Activated T-cell treated with anti-CD3 and anti-CD28 coated beads, Interleukin-2, amount 50 U/mL, for 48 hours (primary cell): ENCODE results near the gene NKAIN2.
"Not testable (repeated sequence)": the region's sequence is repeated elsewhere in the genome, so short reads cannot be mapped to it uniquely, and the experiment has no call there.

Experiments
- DNase-seq, 2 experiments: peaks; one replicate each; pipeline ENCODE4 v3.0.0-alpha.2; 2020

Gene NKAIN2

DNA sequence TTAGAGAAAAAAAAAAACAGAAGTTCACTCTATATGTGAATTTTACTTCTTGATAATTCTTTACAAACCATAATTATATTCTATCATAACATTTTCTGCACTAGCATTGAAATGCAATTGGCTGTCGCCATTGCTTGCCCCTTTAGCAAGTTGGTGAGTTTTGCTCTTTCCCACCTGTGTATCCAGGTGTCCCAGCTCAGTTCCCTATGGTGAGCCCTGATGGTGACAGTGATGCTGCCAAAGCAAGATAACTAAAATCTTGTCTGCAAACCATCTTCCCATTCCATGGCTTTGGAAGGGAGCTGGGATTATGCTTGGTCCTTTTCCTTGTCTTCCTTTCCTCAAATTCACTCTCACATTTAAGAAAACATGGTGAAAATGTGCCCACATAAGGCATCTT lies 429.6 kb downstream of the NKAIN2 start:
- DNase-seq: no peak

DNA sequence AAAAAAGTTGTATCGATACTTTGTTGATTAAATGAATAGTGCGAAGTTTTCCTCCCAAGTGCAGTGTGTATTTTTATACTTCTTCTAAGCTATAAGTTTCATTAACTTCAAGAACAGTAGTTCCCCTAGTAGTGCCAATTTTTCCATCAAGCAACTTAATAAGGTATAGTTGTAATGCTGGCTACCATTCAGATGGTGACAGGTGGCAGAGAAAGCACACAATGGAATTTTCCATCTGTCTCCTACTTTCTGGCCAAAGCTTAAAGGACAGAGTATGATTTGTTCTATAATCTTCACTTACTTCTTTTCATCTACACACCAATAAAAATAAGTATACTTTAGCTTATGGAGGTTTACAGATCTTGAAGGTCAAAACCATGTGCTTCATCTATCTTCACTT lies 431.1 kb downstream of the NKAIN2 start:
- DNase-seq: no peak

DNA sequence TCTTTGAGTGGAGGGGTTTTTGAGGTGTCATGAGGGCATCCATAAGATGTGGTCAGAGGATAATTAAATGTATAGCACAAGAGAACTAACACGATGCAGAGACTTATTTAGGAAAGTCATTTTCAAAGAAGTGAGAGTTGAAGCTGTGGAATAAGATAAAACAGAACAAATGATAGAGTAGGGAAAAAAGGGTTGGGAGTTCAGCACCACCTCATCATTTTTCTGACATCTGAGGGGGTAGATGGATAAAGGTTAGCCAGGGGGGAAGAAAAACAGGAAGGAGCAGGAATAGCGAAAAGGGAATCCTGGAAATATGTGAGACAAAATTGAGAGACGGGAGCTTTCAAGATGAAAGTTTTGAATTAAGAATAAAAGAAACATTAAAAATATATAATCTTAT lies 434.2 kb downstream of the NKAIN2 start:
- DNase-seq: no peak

DNA sequence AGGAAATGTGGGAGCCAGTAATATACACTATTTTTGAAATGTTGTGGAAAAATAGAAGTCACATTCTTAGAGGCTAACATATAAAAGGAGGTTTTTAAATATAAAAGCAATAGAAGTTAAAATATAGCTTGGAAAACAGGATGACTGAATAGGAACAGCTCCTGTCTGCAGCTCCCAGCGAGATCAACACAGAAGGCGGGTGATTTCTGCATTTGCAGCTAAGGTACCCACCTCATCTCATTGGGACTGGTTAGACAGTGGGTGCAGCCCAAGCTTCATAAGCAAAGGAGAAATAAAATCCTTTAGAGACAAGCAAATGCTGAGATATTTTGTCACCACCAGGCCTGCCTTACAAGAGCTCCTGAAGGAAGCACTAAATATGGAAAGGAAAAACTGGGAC lies 434.7 kb downstream of the NKAIN2 start:
- DNase-seq: not testable (repeated sequence)

DNA sequence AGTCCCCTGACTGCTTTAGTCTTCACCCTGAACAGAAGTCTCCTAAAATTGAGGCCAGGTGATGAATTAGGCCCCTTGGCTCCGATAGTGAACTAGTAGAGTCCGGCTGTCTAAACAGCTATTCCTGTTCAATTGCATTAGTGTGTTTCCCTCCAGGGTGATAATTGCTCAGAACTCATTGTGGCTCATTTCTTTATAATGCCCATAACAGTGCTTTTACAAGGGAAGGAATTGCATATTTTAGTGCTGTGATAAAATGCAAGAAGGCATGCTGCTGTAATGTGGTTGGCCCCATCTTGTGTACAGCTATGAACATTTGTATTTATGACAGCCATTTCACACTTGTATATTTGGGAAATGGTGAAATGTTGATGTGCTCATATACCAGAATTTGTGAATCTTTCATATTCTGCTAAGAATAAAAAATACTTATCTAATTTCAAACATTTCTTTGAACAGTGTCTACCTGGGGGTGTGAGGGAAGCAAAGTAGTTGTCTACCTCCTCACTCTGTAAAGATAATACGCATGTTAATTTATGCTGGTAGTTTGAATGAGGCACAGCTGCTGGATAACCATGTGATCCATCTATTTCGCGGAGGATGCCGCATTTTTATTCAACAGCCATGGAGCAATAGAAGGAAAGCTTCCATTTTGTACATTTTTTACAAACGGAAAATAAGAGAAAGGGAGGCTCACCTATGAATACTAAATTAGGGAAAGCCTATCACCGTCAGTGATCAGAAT lies 451.4 kb downstream of the NKAIN2 start:
- DNase-seq: no peak

DNA sequence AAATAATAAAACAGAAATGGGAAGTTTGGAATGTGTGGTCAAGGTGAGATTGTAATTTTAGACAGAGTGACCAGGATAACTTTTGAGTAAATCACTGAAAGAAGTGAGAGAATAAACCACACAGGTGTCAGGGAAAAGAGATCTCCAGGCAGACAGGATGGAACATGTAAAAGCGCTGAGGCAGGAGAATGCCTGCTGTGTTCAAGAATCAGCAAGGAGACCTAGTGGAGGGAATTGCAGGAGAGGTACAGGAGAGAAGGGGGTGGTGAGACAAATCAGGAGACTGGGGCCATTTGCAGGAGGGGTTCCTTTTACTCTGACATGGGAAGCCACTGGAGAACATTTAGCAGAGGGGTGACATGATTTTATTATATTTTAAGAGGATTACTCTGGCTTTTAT lies 456.7 kb downstream of the NKAIN2 start:
- DNase-seq: no peak

DNA sequence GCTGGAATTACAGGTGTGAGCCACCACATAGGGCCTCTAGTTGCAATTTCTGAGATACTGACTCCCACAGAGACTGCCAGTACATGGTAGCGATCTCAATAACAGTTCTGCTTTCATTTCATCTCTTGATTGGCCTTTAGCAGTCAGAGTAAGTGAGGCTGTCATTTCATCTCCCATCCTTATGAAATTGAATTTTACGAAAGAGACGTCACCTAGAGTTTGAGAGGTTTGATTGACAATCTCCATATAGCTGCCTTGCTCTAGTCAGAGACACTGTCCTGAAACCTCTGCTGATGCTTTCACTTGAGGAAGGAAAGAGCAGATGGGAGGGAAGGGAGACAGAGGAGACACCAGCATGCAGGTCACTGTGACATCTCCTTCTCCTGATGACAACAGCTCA lies 466.1 kb downstream of the NKAIN2 start:
- DNase-seq: no peak

DNA sequence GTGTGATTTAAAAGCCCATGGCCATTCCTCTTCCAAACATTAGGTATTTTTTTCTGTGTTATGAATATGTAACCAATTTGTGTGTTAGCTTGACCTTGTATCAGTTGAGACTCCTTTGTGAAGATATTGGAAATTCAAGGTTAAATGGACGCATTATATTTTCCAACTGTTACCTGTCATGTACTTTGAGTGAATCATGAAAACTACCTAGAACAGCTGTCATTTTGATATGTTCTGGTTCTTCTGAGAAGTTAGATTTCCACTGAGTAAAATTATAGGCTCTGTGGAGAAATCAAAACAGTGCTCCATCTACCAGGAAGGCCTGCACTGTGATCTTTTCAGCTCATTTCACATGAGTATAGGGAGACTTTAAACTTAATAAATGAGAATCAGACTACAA lies 470.0 kb downstream of the NKAIN2 start:
- no peak for DNase-seq

DNA sequence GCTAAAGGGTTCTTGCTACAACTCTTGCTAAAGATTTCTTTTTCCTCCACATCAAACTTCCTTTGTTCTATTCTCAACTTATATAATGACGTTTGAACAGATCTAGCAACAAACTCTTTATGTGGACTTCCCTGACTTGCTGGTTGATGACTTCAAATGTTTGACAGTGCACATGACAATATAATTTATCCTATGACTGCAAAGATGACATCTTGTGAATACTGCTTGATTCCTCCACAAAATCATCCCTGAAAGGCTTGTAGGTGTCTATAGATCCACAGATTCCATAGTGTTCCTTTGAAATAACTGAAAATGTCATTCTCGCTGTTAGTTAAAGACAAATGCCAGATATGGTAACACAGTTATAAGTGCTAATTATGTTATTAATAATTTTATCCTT lies 478.9 kb downstream of the NKAIN2 start:
- no peak for DNase-seq

DNA sequence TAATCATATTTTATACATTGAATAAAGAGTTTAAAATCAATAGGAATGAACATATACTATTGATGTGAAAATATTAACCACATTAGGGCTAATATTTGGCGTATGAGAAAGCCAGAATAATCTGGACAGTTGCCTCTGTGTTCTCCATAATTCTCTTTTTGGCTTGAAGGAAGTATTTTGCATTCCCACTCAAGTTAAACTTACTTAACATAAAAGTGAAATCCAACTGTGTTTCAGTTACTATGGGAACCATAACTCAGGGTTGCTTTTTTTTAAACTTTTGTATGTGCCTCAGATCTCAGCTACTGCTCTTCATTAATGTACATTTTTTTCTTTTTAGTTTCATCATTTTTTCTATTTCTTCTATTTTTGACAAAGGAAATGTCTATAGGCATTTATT lies 479.8 kb downstream of the NKAIN2 start:
- no peak for DNase-seq

DNA sequence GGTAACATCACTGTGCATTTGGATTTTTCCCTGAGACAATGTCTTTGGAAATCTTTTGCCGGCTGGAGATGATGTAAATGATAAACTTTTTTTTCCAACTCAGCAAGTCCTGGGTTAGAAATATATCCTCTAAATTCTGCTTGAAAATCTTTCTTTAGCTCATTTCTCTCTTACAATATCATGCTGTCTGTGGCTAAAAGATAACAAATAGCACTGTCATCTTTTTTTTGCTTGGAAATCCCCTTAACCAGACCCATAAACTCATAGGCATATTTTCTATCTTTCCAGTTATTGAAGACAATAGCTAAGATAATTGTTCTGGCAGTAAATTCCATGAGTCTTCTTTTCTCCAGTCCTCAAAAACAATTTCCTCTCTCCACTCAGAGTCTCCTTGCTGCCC lies 481.5 kb downstream of the NKAIN2 start:
- DNase-seq: no peak

DNA sequence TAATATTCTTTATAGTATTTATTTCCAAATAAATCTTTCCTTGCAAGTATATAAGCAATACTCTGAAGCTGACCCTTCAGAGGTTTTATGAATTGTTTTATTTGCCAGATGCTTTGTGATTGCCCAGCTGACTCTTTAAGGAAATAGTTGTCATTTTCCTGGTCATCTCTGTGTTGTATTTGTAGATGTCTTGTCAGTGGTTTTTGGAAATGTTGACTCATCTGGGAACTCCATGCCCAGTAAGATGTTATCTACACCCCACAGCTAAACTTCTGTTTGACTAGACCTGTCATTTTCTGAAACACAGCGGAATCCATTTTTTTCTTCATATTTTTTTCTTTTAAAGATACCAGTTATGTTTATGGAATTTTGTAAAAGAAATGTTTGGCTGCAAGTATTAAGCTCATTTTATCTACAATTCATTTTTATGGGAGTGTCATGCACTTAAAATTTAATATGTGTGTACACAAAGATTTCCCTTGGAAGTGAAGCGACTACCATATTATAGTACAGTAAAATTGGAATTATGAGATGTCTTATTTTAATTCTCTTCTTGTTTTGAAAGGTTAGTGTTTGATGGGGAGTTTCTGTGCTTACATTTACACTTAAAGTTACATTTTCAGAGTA lies 491.0 kb downstream of the NKAIN2 start:
- no peak for DNase-seq

DNA sequence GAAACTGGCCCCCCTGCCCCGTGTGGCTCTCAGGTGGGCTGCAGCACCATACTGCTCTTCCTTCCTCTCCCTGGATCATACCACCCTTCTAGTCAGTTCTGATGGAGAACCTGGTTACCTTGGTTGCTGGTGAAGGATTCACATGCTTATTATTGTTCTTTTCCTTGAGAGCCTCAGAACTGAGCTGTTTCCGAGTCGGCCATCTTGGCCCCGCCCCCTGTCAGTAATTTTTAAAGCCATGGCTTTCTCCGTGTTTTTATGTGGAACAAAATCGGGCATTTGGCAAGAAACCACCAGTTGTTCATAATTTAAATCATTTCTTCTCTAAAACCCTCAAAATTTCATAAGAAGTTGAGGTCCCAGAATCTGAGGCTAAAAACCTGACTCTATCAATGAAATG lies 493.8 kb downstream of the NKAIN2 start:
- DNase-seq: no peak

DNA sequence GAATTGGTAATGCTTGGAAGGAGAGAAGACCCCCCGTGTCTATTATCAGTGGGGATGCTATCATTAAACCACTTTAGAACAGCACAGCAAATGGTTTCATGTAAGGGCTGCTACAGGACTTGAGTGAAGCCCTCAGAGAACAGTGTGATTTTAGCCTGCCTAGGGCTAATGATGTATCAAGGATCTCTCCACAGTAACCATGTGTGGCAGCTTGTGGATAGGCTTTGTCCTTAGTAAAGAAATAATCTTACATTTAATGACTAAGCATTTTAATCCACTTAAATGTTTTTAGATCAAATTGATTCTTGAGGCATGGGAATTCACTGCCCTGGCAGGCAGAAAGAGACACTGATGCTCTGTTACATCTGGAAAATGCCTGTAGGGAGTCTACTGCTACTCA lies 495.1 kb downstream of the NKAIN2 start:
- DNase-seq: no peak

DNA sequence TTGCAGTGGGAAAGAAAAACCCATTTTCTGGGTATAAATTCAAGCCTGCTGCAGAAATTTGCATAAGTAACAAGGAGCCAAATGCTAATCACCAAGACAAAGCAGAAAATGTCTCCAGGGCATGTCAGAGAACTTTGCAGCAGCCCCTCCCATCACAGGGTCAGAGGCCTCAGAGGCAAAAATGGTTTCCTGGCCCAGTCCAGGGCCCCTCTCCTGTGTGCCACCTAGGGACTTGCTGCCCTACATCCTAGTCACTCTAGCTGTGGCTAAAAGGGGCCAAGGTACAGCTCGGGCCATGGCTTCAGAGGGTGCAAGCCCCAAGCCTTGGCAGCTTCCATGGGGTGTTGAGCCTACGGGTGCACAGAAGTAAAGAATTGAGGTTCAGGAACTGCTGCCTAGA lies 497.2 kb downstream of the NKAIN2 start:
- DNase-seq: not testable (repeated sequence)

DNA sequence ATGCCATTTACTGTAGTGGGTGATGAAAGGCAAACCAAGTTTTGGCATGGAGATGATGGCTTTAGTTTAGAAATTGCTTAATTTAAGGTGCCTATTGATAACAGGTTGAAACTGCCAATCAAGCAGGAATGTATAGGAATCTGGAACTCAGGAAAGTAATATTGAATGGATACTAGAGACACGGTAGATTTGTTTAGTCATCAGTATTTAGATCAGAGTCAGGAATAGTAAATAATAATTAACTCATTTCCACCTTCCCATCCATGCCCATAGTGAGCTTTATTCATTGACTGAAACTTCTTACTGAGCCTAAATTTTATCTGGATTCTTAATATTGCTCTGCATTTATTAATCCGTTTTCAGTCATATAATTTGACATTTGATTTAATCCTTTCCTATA lies 500.3 kb downstream of the NKAIN2 start:
- DNase-seq: no peak

DNA sequence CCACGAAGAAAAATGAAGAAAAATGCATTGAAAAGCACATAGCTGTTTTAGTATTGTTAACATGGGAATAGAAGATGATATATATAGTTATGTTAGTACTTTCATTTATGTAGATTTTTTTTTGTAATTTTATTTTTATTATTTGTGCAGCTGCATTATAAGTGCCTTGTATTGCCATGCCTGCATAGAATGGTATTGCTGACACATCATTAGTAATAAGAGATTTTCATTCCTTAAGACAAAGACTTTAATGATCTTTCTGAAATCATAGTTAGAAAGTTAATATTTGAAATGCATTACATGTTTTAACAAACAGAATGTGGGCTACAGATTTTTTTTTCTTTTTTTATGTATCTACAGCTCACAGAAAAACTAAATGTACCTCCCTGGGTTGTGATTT lies 506.5 kb downstream of the NKAIN2 start:
- DNase-seq: no peak

DNA sequence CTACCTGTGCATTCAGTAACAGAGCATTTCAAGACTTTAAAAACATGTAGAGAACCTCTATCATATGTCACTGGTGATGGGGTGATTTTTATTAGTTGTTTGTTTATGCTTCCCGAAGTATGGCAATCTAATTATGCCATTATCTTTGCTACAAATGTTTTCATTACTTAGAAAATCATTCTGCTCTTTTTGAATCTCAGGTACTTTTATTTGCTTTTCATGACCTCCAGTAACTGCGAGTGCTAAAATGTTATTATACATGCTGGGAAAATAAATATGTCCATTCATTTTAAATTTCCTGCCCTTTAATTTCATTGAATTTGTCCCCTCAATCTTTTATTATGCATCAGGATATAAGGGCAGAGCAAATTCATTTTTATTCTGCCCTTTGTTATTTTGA lies 515.7 kb downstream of the NKAIN2 start:
- no peak for DNase-seq

DNA sequence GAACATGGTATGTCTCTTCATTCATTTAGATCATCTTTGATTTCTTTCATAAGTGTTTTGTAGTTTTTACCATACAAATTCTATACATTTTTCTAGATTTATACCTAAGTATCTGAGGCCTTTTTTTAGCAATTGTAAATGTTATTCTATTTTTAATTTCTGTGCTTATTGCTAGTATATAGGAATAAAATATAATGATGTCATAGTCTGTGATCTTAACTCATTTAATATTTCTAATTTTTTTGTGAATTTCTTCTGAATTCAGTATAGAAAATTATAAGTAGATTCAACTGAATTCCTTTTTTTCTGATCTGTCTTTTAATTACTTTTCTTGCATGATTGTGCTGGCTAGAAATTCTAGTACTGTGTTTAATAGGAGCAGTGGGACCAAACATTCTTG lies 520.6 kb downstream of the NKAIN2 start:
- no peak for DNase-seq

DNA sequence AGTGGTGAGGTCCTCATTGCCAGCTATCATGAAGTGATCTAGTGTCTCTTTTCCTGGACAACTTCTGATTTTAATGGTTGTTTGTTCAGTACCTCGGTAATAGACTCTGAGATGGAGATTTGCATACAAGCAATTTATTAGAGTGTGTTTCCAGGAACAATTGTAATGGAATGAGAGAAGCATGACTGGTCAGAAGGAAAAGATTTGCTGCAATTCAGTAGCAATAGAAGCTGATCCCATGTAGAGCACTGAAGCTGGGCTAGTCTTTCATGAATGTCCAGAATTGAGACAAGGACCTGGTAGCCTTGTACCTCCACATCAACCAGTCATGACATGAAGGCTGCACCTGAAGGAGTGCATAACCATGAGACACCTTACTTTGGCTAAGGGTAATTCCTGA lies 526.5 kb downstream of the NKAIN2 start:
- DNase-seq: no peak

DNA sequence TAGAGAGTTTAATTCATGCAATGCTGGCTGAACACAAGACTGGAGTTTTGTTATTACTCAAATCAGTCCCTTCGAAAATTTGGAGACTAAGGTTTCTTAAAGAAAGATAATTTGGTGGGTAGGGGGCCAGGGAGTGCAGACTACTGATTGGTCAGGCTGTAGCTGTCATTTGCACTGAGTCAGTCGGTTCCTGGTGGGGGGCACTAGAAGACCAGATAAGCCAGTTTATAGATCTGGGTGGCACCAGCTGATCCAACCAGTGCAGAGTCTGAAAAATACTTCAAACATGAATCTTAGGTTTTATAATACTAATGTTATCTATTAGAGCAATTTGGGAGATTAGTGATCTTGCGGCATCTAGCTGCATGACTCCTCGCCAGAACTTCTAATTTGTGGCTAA lies 530.7 kb downstream of the NKAIN2 start:
- no peak for DNase-seq

DNA sequence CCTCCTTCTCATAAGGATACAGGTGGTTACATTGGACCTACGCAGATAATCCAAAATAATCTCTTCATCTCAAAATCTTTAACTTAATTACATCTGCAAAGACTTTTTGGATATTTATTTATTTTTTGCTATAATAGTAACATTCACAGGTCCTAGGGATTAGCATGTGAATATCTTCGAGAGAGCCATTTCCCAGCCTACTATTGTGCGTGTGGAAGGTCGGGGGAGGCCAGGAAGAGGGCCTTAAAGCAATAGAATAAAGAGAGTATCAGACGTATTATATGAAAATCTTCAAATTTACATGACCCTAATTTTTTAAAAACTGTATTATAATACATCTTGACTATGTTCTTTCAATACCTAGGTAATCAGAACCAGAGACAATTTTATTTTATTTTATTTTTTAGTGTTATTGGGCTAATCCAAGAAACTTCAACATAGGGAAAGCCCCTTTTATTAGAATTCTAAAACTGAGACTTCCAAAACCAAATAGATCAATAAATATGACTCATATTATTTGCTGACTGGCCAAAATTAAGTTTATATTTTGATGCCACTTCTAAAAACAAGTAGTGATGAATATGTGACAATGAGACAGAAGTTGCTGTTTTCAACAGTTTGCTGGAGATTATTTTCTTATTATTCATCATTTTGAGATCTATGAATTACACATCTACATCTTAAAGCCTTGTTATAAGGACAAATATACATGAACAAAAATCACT lies 536.1 kb downstream of the NKAIN2 start:
- no peak for DNase-seq

DNA sequence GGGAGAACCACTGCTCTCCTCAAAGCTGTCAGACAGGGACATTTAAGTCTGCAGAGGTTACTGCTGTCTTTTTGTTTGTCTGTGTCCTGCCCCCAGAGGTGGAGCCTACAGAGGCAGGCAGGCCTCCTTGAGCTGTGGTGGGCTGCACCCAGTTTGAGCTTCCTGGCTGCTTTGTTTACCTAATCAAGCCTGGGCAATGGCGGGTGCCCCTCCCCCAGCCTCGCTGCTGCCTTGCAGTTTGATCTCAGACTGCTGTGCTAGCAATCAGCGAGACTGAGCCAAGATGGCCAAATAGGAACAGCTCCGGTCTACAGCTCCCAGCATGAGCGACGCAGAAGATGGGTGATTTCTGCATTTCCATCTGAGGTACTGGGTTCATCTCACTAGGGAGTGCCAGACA lies 544.7 kb downstream of the NKAIN2 start:
- DNase-seq: not testable (repeated sequence)

DNA sequence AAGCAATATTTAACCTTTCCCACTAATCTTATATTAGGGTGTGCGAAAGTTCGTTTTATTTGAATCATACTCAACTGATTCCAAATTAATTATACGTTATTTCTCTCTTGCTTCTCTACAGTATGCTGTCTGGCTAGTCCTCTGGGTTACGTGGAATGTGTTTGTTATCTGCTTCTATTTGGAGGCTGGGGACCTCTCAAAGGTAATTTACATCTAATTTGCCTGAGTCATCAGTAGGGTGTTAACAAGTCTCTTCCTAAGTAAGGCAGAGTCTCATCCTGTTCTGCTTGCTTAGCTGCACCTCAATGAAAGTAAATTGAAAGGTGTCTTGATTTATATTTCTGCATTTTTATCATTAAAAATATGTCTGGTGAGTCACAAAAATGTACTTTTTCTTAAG lies 551.5 kb downstream of the NKAIN2 start:
- no peak for DNase-seq
